GM04504 (cell line): Measurements from ENCODE around the gene FGF18.
"Not testable (repeated sequence)": the region's sequence is repeated elsewhere in the genome, so short reads cannot be mapped to it uniquely, and the experiment has no call there.

Experiments used
- DNase-seq: peaks from one replicate; pipeline ENCODE4 v3.0.0-alpha.2; 2012; ENCODE audit warnings: low read depth

Gene FGF18

DNA sequence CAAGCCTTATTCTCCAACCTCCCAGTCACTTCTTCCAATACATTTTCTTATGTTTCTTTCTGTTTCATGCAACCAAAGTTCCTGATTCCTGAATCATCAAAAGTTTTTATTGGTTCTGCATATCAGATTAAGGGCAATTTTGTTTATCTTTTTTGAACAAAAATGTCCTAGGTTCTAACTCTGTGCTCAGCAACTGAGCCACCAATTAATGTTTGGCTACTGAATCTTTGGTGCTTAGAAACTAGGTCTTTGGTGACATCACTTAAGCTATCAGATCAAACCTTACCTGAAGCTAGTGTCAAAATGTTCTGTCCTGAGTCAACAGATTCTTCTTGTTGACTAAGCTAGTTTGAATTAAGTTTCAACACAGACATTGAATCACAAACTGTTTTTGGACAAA is 56.1 kb downstream of the FGF18 start:
- DNase-seq = no peak

DNA sequence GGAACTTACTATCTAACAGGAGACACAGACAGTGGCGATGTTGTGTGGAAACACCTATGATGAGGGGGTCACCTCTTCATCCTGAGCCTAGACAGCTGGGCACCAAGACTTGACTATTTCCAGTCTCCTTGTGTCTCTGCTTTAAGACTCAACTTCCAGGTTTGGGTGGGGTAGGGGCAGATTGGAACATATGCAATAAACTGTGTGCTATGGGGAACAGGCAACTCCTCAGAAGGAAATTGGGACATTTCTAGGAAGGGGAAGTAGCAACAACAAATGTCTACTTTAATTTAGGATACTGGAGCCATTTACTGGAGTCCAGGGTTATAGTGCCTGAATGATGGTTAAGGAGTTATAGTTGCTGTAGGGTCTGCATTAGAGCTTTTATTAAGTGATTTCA is 57.3 kb downstream of the FGF18 start:
- no peak for DNase-seq

DNA sequence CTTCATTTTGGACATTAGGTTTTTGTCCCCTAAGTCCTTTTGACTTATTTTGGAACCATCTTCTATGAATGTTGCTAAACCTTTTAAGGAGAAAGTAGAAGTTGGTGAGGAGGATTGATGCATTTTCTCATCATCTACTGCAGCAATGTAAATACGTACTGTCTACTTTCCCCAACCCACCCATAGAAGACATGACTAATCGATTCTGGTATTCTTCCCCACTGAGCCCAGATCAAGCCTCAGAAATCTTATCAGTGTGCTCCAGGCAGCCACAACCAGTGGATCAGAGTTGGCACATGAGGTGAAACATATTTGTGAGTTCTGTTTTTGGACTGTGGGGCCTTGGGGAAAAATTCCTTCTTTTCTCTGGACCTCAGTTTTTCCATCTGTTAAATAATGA is 57.7 kb downstream of the FGF18 start:
- no peak for DNase-seq

DNA sequence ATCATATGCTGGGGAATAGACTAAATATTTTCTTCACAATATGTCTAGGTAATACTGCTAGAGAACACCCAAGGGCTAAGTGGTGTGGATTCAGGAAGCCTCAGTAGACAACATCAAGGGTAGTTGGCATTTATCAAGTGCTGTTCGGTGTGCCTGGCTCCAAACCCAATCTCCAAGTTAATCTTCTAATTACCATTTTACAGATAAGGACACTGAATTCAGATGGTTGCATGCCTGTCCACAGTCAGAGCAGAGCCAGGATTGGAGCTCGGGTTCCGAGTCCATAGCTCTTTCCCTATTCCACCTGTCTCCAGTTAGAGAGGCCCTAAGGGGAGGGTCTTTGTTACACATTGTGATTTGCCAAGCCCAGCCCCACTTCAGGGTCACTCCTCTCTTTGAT is 58.2 kb downstream of the FGF18 start:
- DNase-seq = no peak

DNA sequence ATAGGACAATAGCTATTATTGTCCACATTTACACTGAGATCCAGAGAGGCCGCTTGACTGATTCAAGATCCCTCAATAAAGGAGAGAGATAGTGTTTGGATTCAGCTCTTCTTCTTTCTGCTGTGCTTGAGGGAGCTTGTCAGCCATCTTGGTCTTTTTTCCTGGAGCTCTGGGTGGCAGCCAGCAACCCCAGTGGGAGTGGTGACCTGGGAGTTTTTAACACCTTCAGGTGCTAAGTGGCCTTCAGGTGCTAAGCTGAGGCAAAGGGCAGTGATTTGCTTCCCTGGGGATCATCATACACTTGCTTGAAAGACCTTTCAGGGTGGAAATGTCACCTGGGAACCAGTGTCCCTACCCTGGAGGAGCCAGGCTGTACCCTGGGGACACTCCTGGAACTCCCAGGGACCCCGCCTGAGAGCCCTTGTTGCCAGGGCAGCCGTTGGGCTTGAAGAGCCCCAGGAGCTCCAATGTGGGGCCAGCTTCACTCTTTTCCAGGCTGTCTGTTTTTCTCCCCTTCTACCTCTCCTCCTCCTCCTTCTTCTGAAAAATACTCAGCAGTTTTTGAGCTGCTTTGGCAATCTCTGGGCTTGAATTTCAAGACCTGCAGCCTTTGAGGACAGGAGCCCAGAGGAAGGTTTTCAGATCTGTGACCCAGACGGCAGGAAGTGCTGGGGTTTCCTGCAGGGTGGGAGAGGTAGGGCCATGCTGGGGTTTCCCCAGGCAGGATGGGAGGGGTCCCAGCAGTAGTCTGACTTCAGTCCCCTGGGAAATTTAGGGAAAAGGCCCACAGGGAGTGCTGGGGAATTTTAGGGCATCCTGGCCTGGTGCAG is 59.7 kb downstream of the FGF18 start:
- DNase-seq = no peak

DNA sequence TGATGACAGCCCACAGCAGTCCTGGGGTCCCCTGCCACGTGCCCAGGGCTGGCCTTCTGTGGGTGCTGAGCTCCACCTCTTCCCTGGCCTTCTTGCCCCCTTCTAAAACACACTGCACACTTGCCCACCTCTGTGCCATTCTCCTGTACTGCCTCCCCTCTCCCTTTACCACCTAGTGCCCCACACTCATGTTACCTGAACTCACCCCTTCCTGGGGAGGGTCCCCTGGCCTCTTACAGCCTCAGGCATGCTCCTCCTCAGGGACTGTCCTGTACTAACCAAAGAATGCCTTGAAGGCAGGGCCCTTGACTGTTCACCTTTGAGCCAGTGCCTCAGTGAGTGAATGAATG is 60.3 kb downstream of the FGF18 start:
- DNase-seq = no peak

DNA sequence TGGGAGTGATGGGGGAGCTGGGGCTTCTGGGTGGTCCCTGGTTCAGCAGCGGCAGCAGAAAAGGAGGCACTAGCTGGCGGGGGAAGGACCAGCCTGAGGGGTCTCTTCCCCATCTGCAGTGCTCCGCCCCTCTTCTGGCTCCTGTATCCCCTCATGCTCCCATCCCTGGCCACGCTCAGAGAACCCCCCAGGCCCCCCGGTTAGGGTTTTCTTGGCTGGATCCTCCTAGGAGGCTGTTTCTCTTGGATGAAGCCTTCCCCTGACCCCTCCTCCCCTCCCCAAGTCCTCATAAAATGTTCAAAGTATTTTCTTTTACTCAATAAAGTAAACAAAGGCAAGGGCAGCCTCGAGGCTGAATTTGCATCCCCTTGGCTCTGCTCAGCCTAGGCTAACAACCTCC is 60.8 kb downstream of the FGF18 start:
- no peak for DNase-seq

DNA sequence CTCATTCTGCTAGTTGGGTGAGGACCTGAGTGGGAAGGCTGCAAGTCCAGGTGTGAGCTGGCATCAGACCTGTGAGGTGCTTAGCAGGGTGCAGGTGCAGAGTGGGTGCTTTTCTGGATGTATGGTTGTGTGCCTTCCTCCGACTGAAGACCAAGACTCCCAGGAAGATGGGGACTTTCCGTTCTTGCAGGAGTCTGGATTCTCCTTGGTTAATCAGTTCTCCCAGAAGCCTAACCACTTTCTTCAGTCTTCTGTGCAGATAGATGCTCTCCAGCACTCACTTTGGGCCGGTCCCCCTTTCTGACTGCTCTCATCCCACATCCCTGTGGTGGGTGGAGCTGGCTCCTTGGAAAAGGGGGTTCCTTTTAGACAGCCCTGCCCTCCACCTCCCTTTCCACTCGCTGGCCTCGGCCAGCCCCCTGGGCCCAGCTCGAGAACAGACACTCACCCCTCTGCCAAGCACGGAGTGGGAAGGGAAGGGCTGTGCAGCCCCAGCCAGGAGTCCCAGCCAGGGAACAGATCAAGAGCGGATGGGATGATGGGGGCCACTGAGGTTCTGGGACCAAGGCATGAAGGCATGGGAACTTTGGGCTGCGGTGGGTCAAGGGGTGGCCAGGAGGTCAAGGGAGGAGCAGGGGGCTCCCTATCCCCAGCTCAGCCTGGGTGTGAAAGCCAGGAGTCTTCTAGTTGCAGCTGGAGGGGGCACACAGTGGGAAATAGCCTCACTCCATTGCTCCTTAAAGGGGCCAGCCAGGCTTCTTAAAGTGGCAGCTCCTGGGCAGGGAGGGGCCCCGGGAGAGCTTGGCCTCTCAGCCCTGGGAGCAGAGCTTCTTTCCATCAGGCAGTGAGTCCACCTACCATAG is 62.4 kb downstream of the FGF18 start:
- DNase-seq = no peak

DNA sequence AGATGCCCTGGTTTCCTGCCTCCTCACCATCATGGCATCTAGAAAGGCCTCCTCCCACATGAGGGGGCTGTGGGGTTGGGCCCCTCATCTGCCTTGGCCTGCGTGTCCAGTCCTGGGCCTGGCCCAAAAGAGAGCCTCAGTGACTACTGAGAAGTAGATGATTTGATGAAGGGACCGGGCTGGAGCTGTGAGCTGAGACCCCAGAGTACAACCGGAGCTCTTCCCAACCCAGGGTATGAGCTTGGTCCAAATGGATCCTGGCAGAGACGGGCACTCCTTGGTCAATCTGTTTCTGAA is 62.9 kb downstream of the FGF18 start:
- no peak for DNase-seq

DNA sequence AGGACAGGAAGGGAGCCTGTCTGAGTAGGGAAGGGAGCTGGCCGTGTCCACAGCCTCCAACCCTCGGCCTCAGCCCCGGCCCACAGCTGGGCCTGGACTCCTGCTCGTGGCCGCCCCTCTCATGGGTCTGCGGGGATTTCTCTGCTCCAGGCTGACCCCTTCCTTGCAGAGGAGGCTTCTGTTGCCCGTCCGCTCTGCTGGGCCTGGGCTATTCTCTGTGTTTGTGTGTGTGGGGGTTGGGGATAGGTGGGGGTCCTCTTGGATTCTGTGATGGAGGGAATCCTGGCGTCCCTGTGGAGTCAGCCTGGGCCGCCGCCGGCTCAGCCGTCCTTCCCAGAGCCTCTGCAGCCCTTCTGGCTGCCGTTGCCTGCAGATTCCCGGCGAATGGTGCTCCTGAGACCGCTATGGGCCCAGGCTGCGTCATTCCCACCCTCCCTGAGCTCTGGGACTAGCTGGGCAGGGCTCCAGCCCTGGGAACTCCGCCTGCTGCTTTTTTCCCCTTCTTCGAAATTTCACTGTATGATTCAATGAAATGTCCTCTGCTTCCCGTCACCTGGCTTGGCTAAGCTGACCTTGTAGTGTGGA is 64.2 kb downstream of the FGF18 start:
- DNase-seq = no peak

DNA sequence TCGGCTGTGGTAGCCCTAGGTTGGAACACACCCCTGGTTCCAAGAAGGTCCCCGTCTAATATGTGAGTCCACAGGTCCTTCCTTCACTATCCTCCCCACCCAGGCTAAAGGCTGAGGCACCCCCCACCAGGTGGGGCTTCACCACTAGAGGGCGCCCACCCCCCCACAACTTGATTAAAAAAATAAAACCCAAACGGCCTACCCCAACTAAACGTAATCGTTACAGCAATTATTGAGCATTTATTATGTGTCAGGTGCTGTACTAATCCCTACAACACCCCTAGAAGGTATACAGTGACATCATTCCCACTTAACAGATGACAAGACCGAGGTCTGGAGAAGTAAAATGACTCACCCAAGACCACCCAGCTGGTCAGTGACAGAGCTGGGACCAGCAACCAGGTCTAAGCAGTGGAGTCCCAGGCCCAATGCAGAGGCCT is 65.0 kb downstream of the FGF18 start:
- DNase-seq = peak; percentile 7

DNA sequence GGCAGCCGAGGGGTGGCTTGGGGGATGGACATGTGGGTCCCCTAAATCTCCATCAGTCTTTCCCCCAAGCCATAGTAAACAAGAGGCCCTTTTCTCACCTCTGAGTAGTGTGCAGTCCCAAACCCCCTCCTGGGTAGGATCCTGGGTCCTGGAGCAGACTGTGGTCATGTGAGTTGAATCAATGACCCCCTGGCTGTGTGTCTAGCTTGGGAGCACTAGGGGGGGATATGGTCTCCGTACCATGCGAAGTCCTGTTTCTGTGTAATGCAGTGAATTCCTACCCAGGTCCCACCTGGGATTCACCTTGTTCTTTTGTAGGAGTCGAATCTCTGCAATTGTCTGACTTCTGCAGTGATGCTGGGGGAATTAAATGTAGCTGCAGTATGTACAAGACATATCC is 66.2 kb downstream of the FGF18 start:
- DNase-seq = no peak

DNA sequence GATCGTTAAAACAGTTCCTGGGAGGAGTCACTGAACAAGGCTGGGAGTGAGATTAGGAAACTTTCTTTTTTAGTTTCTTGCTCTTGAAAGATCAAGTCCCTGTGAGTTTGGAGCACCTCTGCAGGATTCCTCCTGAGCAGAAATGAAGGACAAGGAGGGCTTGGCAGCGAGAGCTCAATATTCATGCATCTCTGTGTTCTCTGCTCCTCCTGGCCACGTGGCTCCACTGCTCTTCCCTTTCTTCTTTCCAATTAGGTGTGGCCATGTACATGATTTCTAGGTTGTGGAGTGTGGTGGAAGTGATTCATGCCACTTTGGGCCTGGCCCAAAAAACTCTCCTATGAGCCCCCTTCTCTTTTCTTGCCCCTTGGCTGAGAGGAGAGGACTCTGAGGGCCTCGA is 67.2 kb downstream of the FGF18 start:
- no peak for DNase-seq

DNA sequence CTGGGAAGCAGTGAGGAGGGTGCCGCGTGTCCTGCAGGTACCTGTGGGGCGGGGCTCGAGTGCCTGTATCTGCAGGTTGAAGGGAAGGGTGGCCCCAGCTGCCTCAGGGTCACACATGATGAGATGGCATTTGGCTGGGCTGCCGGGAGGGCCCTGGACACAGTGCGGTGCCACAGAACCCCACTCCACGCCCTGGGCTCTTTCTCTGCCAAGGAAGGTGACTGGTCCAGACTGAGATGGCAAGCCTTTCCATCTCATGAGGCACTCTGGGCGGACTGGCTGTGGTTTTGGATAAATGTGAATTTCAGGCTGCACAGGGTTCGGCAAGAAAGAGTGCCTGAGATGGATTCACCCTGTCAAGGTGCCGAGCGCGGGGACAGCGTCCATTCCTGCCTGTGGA is 69.4 kb downstream of the FGF18 start:
- no peak for DNase-seq

DNA sequence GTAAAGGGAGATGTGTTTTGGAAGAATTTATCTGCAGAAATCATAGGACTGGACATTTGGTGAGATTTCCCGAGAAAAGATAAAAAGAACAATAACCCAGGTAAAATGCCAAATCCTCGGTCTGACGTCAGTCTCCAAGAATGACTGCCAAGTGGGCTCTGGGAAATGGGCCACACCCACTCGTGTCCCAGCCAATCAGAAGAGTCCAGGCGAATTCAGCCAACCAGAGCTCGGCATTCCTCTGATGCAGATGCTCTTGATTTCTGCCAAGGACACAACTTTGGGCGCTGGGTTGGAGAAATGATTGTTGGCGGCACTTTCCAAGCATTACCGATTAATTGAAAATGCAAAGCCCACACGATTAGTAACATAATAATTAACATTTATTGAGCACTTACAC is 73.3 kb downstream of the FGF18 start:
- no peak for DNase-seq

DNA sequence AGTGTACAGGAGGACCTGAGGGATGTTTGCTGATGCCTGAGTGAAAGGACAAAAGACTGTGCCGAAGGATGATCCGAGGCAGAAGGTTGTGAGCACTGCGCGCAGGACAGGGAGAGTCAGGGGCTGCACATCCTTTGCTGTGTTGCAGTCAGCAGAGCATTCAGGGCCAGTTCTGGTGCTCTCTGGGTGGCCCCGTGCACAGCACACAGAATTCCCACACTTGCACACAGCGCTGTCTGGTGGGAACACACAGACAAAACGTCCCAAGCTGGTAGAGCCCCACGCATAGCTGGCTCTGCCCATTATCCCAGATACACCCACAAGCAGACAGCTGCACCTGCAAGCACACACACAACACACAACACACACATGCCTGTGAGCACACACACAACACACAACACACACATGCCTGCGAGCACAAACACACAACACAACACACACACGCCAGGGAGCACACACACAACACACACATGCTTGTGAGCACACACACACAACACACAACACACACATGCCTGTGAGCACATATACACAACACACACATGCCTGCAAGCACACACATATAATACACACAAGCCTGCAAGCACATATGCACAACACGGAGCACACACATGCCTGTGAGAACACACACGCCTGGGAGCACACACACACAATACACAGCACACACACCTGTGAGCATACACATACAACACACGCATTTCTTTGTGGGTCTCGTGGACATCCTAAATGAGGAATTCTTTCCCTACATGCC is 74.4 kb downstream of the FGF18 start:
- no peak for DNase-seq

DNA sequence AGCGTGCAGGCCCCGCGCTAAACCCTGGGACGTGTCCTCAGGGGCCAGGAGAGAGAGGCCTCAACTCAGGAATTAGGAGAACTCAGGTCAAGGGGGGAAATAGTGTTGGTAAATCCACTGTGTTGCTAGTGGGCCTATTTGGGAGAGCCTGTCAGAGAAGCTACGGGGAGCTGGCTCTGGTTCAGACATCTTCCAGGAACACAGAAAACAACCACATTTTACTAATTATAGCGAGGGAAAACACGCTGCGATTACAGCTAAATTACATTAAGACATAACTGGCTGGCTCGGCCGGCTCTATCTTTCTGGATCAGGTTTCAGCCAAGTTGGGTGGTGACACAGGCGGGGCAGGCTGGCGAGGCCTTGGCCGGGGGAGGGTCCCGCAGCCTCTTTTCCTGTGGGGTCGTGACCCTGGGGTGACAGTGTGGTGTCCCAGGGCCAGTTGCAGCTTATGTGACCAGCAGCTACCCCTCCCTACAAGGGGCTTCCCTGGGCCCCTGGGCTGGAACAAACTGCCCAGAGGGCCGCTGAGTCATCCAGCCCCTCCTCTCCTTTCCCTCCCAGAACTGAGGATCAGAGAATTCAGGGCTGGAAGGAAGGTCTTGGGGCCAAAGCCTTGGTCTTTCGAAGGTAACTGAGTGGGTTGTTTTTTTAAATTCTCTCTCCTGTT is 75.1 kb downstream of the FGF18 start:
- DNase-seq = peak; percentile 57

DNA sequence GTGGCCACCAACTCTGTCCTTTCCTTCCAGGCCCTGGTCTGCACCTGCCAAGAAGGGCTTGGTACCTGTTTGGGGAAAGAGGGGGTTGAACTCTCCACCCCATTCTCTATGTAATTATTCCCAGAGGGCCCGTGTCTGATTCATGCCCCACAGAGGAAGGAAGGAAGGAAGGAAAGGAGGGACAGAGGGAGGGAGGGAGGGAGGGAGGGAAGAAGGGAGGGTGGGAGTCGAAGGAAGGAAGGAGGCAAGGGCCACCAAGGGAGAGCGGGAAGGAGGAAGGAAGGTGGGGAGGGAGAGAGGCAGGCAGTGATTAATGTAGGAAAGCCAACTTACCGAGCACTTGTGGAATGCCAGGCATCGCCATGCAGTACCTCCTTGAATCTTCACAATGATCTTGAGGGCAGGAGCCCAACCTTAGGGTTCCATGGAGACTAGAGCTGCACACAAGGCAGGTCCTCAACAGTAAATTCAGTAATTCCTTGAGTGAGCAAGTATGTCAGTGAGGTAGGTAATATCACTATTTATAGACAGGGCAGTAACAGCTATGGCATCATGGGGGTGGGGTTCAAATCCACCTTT is 75.8 kb downstream of the FGF18 start:
- DNase-seq = no peak

DNA sequence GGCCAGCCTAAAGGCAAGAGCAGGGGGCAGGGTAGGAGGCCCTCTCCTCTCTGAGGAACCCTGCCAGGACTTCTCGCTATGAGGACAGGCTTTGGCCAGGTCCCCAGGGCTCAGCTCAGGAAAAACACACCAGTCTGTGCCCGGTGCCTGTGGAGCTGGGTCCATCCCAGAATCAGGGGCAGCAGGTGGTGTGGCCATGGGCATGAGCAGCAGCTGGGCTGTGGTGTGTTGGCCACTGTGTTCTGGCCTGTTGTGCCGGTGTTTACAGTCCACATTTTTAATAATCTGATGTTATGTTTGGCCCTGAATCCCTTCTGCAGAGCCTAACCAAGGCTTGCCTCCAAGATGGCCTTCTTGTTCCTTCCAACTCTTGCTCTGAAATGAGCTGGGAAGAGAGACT is 77.0 kb downstream of the FGF18 start:
- no peak for DNase-seq

DNA sequence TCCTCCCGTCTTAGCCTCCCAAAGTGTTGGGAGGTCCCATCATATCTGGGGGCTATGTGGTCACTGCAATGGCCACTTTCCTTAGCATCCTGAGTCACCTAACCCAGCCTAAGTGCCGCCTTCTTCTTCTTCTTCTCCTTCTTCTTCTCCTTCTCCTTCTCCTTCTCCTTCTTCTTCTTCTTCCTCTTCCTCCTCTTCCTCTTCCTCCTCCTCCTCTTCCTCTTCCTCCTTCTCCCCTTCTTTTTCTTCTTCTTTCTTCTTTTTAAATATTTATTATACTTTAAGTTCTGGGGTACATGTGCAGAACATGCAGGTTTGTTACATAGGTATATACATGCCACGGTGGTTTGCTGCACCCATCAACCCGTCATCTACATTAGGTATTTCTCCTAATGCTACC is 78.0 kb downstream of the FGF18 start:
- DNase-seq = not testable (repeated sequence)

DNA sequence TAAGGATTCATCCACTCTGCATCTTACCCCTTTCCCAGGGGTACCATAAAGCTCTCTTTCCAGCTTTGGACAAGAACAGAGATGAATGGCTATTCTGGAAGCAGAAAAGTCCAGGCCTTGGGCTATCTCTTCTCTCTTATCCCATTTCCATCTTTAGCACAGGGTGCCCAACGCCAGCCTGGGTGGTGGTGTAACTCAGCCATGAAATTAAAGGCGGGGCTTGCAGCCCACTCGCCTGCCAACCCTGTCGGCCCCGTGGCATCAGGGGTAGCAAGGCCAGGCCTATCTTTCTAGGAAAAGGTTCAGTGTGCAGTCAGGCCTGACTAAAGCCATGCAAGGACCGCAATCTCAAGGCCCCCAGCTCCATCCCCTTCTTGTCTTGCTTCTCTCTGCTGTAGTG is 78.7 kb downstream of the FGF18 start:
- no peak for DNase-seq

DNA sequence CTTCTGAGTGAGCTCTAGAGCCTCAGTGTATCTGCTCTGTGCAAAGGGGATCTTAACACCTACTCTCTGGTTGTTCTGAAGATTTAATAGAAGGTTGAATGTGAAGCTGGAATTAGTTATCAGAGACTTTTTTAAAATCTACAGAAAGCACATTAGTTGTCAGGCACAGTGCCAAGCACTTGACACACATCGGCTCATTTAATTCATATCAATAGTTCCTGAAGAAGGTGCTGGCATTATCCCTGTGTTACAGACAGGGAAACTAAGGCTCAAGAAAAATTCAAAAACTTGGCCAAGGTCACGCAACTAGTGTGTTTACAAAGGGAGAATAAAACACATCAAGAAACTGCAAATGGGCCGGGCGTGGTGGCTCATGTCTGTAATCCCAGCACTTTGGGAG is 80.2 kb downstream of the FGF18 start:
- DNase-seq = no peak
